Upper lobe of left lung (tissue), 6 donors: Measurements from ENCODE around the gene GTPBP2. TPM values are rescaled to one million over a fixed set of nuclear protein-coding genes. Genes with fewer than 3 reads are reported as not detected.

Experiments
- ATAC-seq, 2 donors: fragments of 200-7000 bp; cut with Tn5 transposase; one replicate each; pipeline ENCODE4 v1.9.1; 2022; ENCODE audit warnings: mild to moderate bottlenecking in 2 of 2, moderate library complexity in 2 of 2; ENCODE audit not compliant: low FRiP score in 2 of 2
- DNase-seq, 2 donors: peaks; one replicate each; pipeline ENCODE4 v3.0.0-alpha.2; 2019 to 2020
- H3K27ac ChIP-seq, 4 donors: fragments of 200-600 bp; sonication (generic); one replicate each; pipeline ENCODE4 v1.5.1; 2016 to 2019
- H3K27me3 ChIP-seq, 4 donors: fragments of 200-600 bp; sonication (generic); one replicate each; pipeline ENCODE4 v1.5.1; 2017 to 2019
- H3K36me3 ChIP-seq, 4 donors: fragments of 200-600 bp; sonication (generic); one replicate each; pipeline ENCODE4 v1.5.1; 2016 to 2019
- H3K4me1 ChIP-seq, 4 donors: fragments of 200-600 bp; sonication (generic); one replicate each; pipeline ENCODE4 v1.5.1; 2018 to 2019
- H3K4me3 ChIP-seq, 4 donors: fragments of 200-600 bp; sonication (generic); one replicate each; pipeline ENCODE4 v1.5.1; 2017 to 2019; ENCODE audit warnings: mild to moderate bottlenecking in 2 of 4, moderate library complexity in 1 of 4
- H3K9me3 ChIP-seq, 4 donors: fragments of 200-600 bp; sonication (generic); one replicate each; pipeline ENCODE4 v1.5.1; 2018 to 2019
- EP300 ChIP-seq, 4 donors: sonication (generic); formaldehyde crosslinking; IDR thresholded peaks; one replicate each; pipeline ENCODE4 v1.5.1; 2017; ENCODE audit warnings: antibody characterized with exemption in 4 of 4, control low read depth in 2 of 4
- POLR2A ChIP-seq, 4 donors: fragments of 450-650 bp; IDR thresholded peaks; one replicate each; pipeline ENCODE4 v1.5.1; 2016 to 2017; ENCODE audit warnings: antibody characterized with exemption in 4 of 4, mild to moderate bottlenecking in 2 of 4
- POLR2AphosphoS5 ChIP-seq, 2 donors: sonication (generic); formaldehyde crosslinking; IDR thresholded peaks; one replicate each; pipeline ENCODE4 v1.5.1; 2017; ENCODE audit warnings: antibody characterized with exemption in 2 of 2
- WGBS, 2 donors: methylation state at CpG; one replicate each; pipeline ENCODE4 v1.1.5; 2017 to 2018; 5-methylcytosine and 5-hydroxymethylcytosine counted together
- total RNA-seq, 6 donors: library from RNA; depleted of rRNA in 4 of 6; stranded (reverse); fragments of >200 nt in 4 of 6; gene quantifications; one replicate each; pipeline versions ENCODE4 v1.1.0 to v1.2.1, GENCODE V29; 2016 to 2021
- TF ChIP-seq, protein P1 (sequence below), 6 experiments: fragments of 450-650 bp in 4 of 6; fragments of 200-600 bp in 2 of 6; sonication (generic) in 2 of 6; IDR thresholded peaks; one replicate each; pipeline ENCODE4 v1.5.1; 2016 to 2019; ENCODE audit warnings: antibody characterized with exemption in 6 of 6
- donor health status: DM: no; HTN: no; CAD: no; lungs with moderate emphysema.
- donor health status: DM: no; HTN: yes; CAD: no; lungs with severe emphysema.

GTPBP2 gene
- total RNA-seq, 6 donors from 2014 or later: 41.3 to 128 (median 78.1) TPM

DNA sequence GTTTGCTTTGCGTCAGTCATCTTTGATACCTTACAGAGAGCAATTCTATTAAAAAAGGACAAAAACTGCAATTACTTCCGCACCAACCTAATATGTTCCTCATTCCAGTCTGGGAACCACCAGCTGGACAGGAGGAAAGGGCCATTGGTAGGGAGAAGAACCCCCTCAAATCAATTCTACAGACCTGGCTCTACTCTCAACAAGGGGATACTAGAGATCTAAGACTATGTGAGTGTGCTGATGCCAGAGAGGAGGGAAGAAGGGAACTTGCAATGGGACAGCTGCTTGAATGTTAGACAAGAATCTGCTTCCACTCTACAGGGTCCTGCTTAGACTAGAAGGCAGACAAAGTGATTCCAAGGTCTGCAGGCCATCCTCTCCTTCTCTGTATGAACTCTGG is 45.2 kb upstream of the GTPBP2 start:
- WGBS, 2 donors: 91 to 97% methylated on average over 2 of the region's 2 CpGs
- ATAC-seq (no peak), DNase-seq (no peak)
- Histone ChIP-seq H3K4me3 (no peak overlapping the region), H3K27ac (peak overlapping the region in 2 of 4 donors; percentile 20 to 43), H3K36me3 (peaks cover 21 to 89% (median 77%) of the 10 kb centered on the region in 4 donors), H3K4me1 (peaks cover 0 to 18% (median 2%) of the 10 kb centered on the region in 4 donors), H3K27me3 (no peaks in the 10 kb centered on the region), H3K9me3 (no peaks in the 10 kb centered on the region)
- TF ChIP-seq POLR2AphosphoS5 (IDR thresholded peaks at IDR 0.05): no peak
- TF ChIP-seq, protein P1, sequence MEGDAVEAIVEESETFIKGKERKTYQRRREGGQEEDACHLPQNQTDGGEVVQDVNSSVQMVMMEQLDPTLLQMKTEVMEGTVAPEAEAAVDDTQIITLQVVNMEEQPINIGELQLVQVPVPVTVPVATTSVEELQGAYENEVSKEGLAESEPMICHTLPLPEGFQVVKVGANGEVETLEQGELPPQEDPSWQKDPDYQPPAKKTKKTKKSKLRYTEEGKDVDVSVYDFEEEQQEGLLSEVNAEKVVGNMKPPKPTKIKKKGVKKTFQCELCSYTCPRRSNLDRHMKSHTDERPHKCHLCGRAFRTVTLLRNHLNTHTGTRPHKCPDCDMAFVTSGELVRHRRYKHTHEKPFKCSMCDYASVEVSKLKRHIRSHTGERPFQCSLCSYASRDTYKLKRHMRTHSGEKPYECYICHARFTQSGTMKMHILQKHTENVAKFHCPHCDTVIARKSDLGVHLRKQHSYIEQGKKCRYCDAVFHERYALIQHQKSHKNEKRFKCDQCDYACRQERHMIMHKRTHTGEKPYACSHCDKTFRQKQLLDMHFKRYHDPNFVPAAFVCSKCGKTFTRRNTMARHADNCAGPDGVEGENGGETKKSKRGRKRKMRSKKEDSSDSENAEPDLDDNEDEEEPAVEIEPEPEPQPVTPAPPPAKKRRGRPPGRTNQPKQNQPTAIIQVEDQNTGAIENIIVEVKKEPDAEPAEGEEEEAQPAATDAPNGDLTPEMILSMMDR (IDR thresholded peaks at IDR 0.05): no peak
- no peak for TF ChIP-seq POLR2A (IDR thresholded peaks at IDR 0.05)
- TF ChIP-seq EP300 (IDR thresholded peaks at IDR 0.05): no peak

DNA sequence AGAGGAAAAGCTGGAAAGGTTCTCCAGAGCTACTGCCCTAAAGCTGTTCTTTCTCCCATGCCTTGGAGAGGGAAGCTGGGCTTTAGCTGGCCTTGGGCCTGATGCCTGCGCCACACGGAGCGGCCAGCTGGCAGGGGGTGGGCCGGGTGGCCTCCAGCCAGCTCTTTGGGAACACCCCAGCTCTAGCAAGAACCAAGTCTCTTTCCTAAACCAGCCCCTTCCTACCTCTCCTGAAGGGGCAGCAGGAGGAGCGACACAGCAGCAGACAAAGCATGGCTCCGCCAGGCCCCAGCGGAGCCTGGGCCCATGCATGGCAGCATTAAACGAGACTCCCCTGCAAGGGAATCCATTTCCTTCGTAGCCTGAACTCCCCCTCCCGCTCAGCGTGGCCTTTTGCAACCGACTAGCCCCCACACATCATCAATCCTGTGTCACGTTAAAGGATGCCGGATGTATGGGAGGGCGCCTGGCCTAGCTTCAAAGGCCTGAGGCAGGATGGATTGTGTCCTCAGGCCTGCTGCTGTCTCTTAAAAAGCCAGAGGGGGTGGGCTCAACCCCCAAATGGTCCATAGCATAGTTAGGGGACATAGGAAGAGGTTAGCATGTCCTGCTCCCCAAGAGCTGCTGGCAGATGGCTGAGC is 44.5 kb upstream of the GTPBP2 start:
- Histone ChIP-seq H3K36me3 (peaks cover 21 to 83% (median 71%) of the 10 kb centered on the region in 4 donors), H3K27me3 (no peaks in the 10 kb centered on the region), H3K27ac (peak overlapping the region in 2 of 4 donors; percentile 49 to 54), H3K4me3 (no peak overlapping the region), H3K9me3 (no peaks in the 10 kb centered on the region), H3K4me1 (peaks cover 5 to 26% (median 9%) of the 10 kb centered on the region in 4 donors)
- TF ChIP-seq EP300 (IDR thresholded peaks at IDR 0.05): no peak
- TF ChIP-seq, protein P1 (IDR thresholded peaks at IDR 0.05): no peak
- peak; percentile 75 for TF ChIP-seq POLR2AphosphoS5 (IDR thresholded peaks at IDR 0.05)
- ATAC-seq (no peak), DNase-seq (peak in 1 of 2 donors; percentile 87)
- 72 to 84% methylated on average over 4 to 10 of the region's 15 CpGs for WGBS, 2 donors

DNA sequence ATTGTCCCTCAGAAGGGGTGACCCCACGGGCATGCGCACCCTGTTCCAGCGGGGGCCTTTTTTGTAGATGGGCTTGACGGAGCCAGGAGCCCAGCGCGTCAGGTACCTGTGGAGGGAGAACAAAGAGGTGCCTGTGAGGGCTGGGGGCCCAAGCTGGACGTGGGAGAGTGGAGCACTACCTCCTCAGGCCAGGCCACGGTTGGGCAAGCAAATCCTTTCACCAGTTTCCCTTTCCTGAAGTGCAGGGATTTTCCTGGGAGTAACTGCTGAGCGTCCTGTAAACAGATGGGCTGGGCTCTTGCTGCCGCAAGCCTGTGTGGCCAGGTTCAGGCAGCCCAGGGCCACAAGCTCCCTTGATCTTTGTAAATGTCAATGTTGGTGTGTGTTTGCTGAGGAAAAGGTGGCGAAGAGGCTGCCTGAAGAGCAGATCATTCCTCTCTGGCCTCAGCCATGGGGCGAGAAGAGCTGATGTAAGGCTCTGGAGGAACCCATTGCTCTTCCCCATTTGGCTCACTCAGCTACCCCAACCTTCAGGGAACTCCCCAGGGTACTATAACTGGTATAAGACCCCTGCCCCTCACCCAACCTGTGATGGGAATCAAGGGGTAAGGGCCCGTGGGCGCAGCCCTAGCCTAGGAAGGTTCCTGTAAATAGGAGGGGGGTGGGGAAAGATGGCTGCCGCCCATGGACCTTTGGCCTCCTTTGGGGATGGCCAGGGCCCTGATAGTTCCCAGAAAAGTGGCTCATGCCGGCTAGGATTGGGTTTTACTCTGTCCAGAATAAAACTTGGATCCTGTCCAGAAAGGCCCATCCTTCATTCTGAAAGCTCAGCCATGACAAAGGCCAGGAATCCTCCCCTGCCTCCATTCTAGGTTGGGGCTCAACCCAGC is 43.0 kb upstream of the GTPBP2 start:
- Histone ChIP-seq H3K27ac (peak overlapping the region in 2 of 4 donors; percentile 23 to 54), H3K27me3 (no peaks in the 10 kb centered on the region), H3K9me3 (no peaks in the 10 kb centered on the region), H3K4me1 (peaks cover 20 to 41% (median 24%) of the 10 kb centered on the region in 4 donors), H3K36me3 (peaks cover 12 to 68% (median 56%) of the 10 kb centered on the region in 4 donors), H3K4me3 (no peak overlapping the region)
- ATAC-seq: no peak
- WGBS, 2 donors: 86 to 89% methylated on average over 12 to 16 of the region's 16 CpGs
- DNase-seq: no peak
- TF ChIP-seq EP300 (IDR thresholded peaks at IDR 0.05) (no peak), POLR2A (IDR thresholded peaks at IDR 0.05) (no peak), POLR2AphosphoS5 (IDR thresholded peaks at IDR 0.05) (no peak)
- TF ChIP-seq, protein P1 (IDR thresholded peaks at IDR 0.05): no peak

DNA sequence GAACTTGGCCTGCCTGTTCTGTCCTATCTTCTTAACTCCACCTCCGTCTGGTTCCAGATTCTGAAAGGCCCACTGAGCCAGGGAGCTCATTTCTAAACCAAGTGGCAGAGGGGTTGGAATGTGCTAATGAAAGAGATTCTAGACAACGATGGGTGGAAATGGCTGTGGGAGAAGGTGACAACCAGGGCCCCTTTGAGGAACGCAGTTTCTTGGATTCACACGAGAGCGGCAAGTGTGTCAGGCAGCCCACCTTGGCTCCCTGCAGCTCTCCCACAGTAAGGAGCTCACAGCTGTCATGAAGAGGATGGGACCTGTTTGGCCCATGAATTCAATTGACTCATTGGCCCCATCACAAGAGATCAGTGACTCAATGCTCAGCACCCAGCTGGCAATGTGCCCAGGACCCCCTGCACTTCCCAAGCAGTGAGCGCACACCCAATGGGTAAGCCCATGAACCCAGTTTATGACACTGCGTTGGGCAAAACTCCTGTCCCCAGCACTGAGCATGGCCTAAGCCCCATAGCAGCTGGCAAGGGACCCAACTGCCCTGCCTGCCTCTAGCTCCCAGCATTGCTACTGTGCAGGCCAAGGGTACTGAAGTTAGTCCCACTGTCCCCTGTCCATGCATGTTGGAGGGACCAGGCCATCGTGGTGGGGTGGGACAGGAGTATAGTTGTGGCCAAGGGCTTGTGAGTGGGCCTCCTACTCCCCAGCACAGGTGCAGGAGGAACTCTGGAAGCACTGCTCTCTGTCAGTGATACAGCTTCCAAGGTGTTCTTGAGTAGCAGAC is 42.1 kb upstream of the GTPBP2 start:
- H3K27me3 ChIP-seq: no peaks in the 10 kb centered on the region
- H3K36me3 ChIP-seq: peaks cover 10 to 59% (median 48%) of the 10 kb centered on the region in 4 donors
- DNase-seq (no peak), ATAC-seq (no peak)
- H3K4me1 ChIP-seq: peaks cover 21 to 42% (median 25%) of the 10 kb centered on the region in 4 donors
- TF ChIP-seq POLR2A (IDR thresholded peaks at IDR 0.05): no peak
- TF ChIP-seq, protein P1 (IDR thresholded peaks at IDR 0.05): no peak
- TF ChIP-seq EP300 (IDR thresholded peaks at IDR 0.05): no peak
- no peak overlapping the region for H3K4me3 ChIP-seq
- WGBS, 2 donors: 86 to 96% methylated on average over 6 to 8 of the region's 8 CpGs
- no peaks in the 10 kb centered on the region for H3K9me3 ChIP-seq
- H3K27ac ChIP-seq: peak overlapping the region in 2 of 4 donors; percentile 23 to 54
